ENCODE results near the gene TOM1L2.

Gene TOM1L2

GRCh38 chr17:17972126-17972951, at the start of gene TOM1L2, which contains the start of gene DRC3:
Gene TOM1L2 (minus strand): TSS chr17:17972400. CDS start chr17:17972313, 87 bp downstream.
Gene DRC3 (plus strand): TSS chr17:17972862. CDS start chr17:17977599, 4,737 bp downstream.
- H3K4me3 Mint-ChIP-seq, result peak within 1 kb of the TSS; percentile 96
- H3K9me3 Mint-ChIP-seq, result no peaks in the 10 kb centered on the region
- peak; percentile 98 for ATAC-seq
- peak within 1 kb of the TSS; percentile 98 to 99 for H3K27ac Mint-ChIP-seq
- peak; percentile 100 for DNase-seq
- H3K27me3 Mint-ChIP-seq, result no peaks in the 10 kb centered on the region
- H3K4me1 Mint-ChIP-seq, result peaks cover 41% of the 10 kb centered on the region

GRCh38 chr17:18021372-18021771, 49.2 kb upstream of the TOM1L2 start:
- Mint-ChIP-seq H3K27me3 (no peaks in the 10 kb centered on the region), H3K4me3 (no peak overlapping the region), H3K4me1 (peaks cover 17% of the 10 kb centered on the region), H3K9me3 (no peaks in the 10 kb centered on the region), H3K27ac (no peak overlapping the region)
- ATAC-seq (no peak), DNase-seq (no peak)

- no peak for DNase-seq
- H3K9me3 Mint-ChIP-seq, result no peaks in the 10 kb centered on the region
- peaks cover 13% of the 10 kb centered on the region for H3K4me1 Mint-ChIP-seq
- no peak for ATAC-seq
- no peak overlapping the region for H3K27ac Mint-ChIP-seq
- no peaks in the 10 kb centered on the region for H3K27me3 Mint-ChIP-seq
- no peak overlapping the region for H3K4me3 Mint-ChIP-seq
These were observed 48.8 kb upstream of the TOM1L2 start for GRCh38 chr17:18020971-18021370.

GRCh38 chr17:18019838-18020154, 47.6 kb upstream of the TOM1L2 start:
- no peak overlapping the region for H3K27ac Mint-ChIP-seq
- peaks cover 1% of the 10 kb centered on the region for H3K4me1 Mint-ChIP-seq
- H3K9me3 Mint-ChIP-seq, result no peaks in the 10 kb centered on the region
- ATAC-seq (no peak), DNase-seq (no peak)
- H3K4me3 Mint-ChIP-seq, result no peak overlapping the region
- H3K27me3 Mint-ChIP-seq, result no peaks in the 10 kb centered on the region

GRCh38 chr17:18018411-18018921, 46.3 kb upstream of the TOM1L2 start:
- DNase-seq (no peak), ATAC-seq (no peak)
- Mint-ChIP-seq H3K9me3 (no peaks in the 10 kb centered on the region), H3K27me3 (no peaks in the 10 kb centered on the region), H3K4me1 (peaks cover 11% of the 10 kb centered on the region), H3K27ac (no peak overlapping the region), H3K4me3 (no peak overlapping the region)

GRCh38 chr17:18017958-18018357, 45.8 kb upstream of the TOM1L2 start:
- Mint-ChIP-seq H3K27me3 (no peaks in the 10 kb centered on the region), H3K27ac (peak overlapping the region in 1 of 2 donors; percentile 72)

GRCh38 chr17:18016426-18016825, 44.2 kb upstream of the TOM1L2 start:
- DNase-seq, result no peak
- no peak overlapping the region for H3K27ac Mint-ChIP-seq
- no peak for ATAC-seq
- no peaks in the 10 kb centered on the region for H3K27me3 Mint-ChIP-seq
- H3K4me3 Mint-ChIP-seq, result no peak overlapping the region
- peaks cover 11% of the 10 kb centered on the region for H3K4me1 Mint-ChIP-seq
- H3K9me3 Mint-ChIP-seq, result no peaks in the 10 kb centered on the region

More at GRCh38 chr17:18017958-18018357, 45.8 kb upstream of the TOM1L2 start:
- Mint-ChIP-seq H3K4me3 (no peak overlapping the region), H3K4me1 (peaks cover 11% of the 10 kb centered on the region), H3K9me3 (no peaks in the 10 kb centered on the region)
- no peak for ATAC-seq
- DNase-seq, result no peak

GRCh38 chr17:18015593-18015992, 43.4 kb upstream of the TOM1L2 start:
- no peak for ATAC-seq

GRCh38 chr17:18014006-18014405, 41.8 kb upstream of the TOM1L2 start:
- peak overlapping the region in 1 of 2 donors; percentile 92 for H3K27ac Mint-ChIP-seq
- DNase-seq, result no peak

More at GRCh38 chr17:18015593-18015992, 43.4 kb upstream of the TOM1L2 start:
- Mint-ChIP-seq H3K4me1 (peaks cover 11% of the 10 kb centered on the region), H3K4me3 (no peak overlapping the region), H3K9me3 (no peaks in the 10 kb centered on the region), H3K27ac (no peak overlapping the region), H3K27me3 (no peaks in the 10 kb centered on the region)
- DNase-seq, result no peak

GRCh38 chr17:18011286-18011685, 39.1 kb upstream of the TOM1L2 start:
- ATAC-seq (no peak), DNase-seq (no peak)
- Mint-ChIP-seq H3K27me3 (no peaks in the 10 kb centered on the region), H3K4me3 (no peak overlapping the region), H3K9me3 (no peaks in the 10 kb centered on the region), H3K27ac (peak overlapping the region in 1 of 2 donors; percentile 27), H3K4me1 (peaks cover 11% of the 10 kb centered on the region)

More at GRCh38 chr17:18014006-18014405, 41.8 kb upstream of the TOM1L2 start:
- Mint-ChIP-seq H3K4me3 (no peak overlapping the region), H3K27me3 (no peaks in the 10 kb centered on the region), H3K9me3 (no peaks in the 10 kb centered on the region), H3K4me1 (peaks cover 11% of the 10 kb centered on the region)
- ATAC-seq, result no peak

- no peak overlapping the region for H3K4me3 Mint-ChIP-seq
- H3K27me3 Mint-ChIP-seq, result no peaks in the 10 kb centered on the region
- no peak overlapping the region for H3K27ac Mint-ChIP-seq
- DNase-seq (no peak), ATAC-seq (no peak)
- H3K9me3 Mint-ChIP-seq, result no peaks in the 10 kb centered on the region
- peaks cover 18% of the 10 kb centered on the region for H3K4me1 Mint-ChIP-seq
These were observed 37.6 kb upstream of the TOM1L2 start for GRCh38 chr17:18009609-18010420.

- ATAC-seq (no peak), DNase-seq (no peak)
- H3K27ac Mint-ChIP-seq, result no peak overlapping the region
- peaks cover 8% of the 10 kb centered on the region for H3K4me1 Mint-ChIP-seq
- H3K9me3 Mint-ChIP-seq, result no peaks in the 10 kb centered on the region
- H3K27me3 Mint-ChIP-seq, result no peaks in the 10 kb centered on the region
- H3K4me3 Mint-ChIP-seq, result no peak overlapping the region
These were observed 36.5 kb upstream of the TOM1L2 start for GRCh38 chr17:18008496-18009268.

- Mint-ChIP-seq H3K4me3 (no peak overlapping the region), H3K4me1 (peaks cover 8% of the 10 kb centered on the region), H3K9me3 (no peaks in the 10 kb centered on the region), H3K27ac (peak overlapping the region in 1 of 2 donors; percentile 86), H3K27me3 (no peaks in the 10 kb centered on the region)
- DNase-seq (no peak), ATAC-seq (no peak)
These were observed 34.5 kb upstream of the TOM1L2 start for GRCh38 chr17:18006495-18007239.

- Mint-ChIP-seq H3K27ac (peak overlapping the region in 1 of 2 donors; percentile 92), H3K4me3 (no peak overlapping the region)
- ATAC-seq, result no peak
These were observed 33.3 kb upstream of the TOM1L2 start for GRCh38 chr17:18005496-18005895.

More at GRCh38 chr17:18005496-18005895, 33.3 kb upstream of the TOM1L2 start:
- Mint-ChIP-seq H3K4me1 (peaks cover 8% of the 10 kb centered on the region), H3K27me3 (no peaks in the 10 kb centered on the region), H3K9me3 (no peaks in the 10 kb centered on the region)
- DNase-seq, result no peak

Data from stimulated activated naive CD8-positive, alpha-beta T cell treated with anti-CD3 and anti-CD28 coated beads, Interleukin-15, amount 100 ng/mL, for 72 hours (primary cell).